ENCODE data around the gene NUDT5. TPM values are rescaled to one million over a fixed set of nuclear protein-coding genes. Genes with fewer than 3 reads are reported as not detected.

Gene NUDT5
- total RNA-seq, 1 donor from 2014 or later = 68.4 TPM

- DNase-seq (ENCODE audit: low read depth) (peak; percentile 70), FAIRE-seq (no peak)
- H3K27me3 ChIP-seq (ENCODE audit: control insufficient read depth, insufficient read depth, low read length) = no peaks in the 10 kb centered on the region
- H3K4me3 ChIP-seq (ENCODE audit: low read depth, low read length) = peak overlapping the region; percentile 85
- TF ChIP-seq CTCF (IDR thresholded peaks at IDR 0.05; ENCODE audit: insufficient read depth, low read length, severe bottlenecking) = peak; percentile 33
- peaks cover 1% of the 10 kb centered on the region for H3K36me3 ChIP-seq (ENCODE audit: control insufficient read depth, insufficient read depth, low read length)
These were observed 65.3 kb downstream of the NUDT5 start for GRCh38 chr10:12130237-12130872.

DNA sequence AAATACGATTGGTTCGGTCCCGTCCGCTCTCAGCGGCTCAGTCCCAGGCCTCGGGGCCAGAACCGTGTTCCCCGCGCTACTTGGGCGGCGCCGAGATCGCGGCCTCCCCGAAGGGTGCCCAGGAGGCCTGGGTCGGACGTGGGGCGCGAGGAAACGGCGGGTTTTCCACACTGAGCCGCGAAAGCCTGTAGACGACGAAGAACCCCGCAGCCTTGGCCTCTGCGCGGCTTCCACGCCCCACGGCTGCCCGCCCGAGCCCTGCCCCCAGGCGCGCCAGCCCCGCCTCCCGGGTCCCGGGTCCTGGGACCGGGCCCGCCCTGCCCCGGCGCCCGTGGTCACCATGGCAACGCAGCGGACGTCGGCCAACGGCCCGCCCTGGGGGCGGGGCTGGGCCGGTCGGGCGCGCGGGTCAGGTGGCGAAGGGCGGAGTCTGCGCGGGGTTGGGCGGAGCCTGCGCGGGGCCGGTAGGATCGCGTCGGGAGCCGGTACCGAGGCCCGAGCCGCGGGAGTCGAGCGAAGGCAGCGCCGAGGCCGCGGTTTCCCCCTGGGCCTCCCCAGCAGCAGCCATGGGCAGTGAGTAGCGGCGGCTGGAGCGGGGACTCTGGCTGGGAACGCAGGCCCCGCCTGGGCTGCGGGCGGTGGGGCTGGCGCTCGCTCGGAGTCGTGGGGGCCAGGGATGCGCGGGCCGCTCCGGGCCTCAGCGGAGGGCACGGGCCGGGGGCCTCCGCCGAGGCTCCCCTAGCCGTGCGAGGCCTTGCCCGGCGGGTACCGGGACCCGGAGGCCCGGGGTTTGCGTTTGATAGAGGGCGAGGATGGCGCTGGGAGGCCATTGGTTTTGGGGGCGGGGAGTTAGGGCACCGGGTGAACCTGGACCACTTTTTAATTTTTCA is 66.2 kb downstream of the NUDT5 start, which contains the start of gene SEC61A2:
Gene SEC61A2 (plus strand): TSS at position 456 of the 890 bp plus-strand sequence. CDS start 111 bp downstream, at position 567.
- no peak for TF ChIP-seq CTCF (IDR thresholded peaks at IDR 0.05; ENCODE audit: insufficient read depth, low read length, severe bottlenecking)
- Histone ChIP-seq H3K4me3 (ENCODE audit: low read depth, low read length) (peak within 1 kb of the TSS; percentile 85), H3K27me3 (ENCODE audit: control insufficient read depth, insufficient read depth, low read length) (no peaks in the 10 kb centered on the region), H3K36me3 (ENCODE audit: control insufficient read depth, insufficient read depth, low read length) (peaks cover 1% of the 10 kb centered on the region)
- FAIRE-seq (no peak), DNase-seq (ENCODE audit: low read depth) (peak; percentile 68)

GRCh38 chr10:12121673-12122072 is 74.0 kb downstream of the NUDT5 start:
- FAIRE-seq (no peak), DNase-seq (ENCODE audit: low read depth) (no peak)
- H3K4me3 ChIP-seq (ENCODE audit: low read depth, low read length) = no peak overlapping the region
- H3K36me3 ChIP-seq (ENCODE audit: control insufficient read depth, insufficient read depth, low read length) = peaks cover 1% of the 10 kb centered on the region
- no peaks in the 10 kb centered on the region for H3K27me3 ChIP-seq (ENCODE audit: control insufficient read depth, insufficient read depth, low read length)
- no peak for TF ChIP-seq CTCF (IDR thresholded peaks at IDR 0.05; ENCODE audit: insufficient read depth, low read length, severe bottlenecking)

Other genes with a start within 250 kb of the NUDT5 start
- gene UPF2, start 153.1 kb downstream of the NUDT5 start, total RNA-seq = 16.1 and 26.0 TPM in 2 replicates
- gene DHTKD1, start 126.9 kb downstream of the NUDT5 start, total RNA-seq = 18.4 and 20.9 TPM in 2 replicates
- gene SEC61A2, start 66.2 kb downstream of the NUDT5 start, total RNA-seq = 7.4 and 9.5 TPM in 2 replicates
- 88.5 and 106 TPM in 2 replicates for gene CDC123, start 297 bp upstream of the NUDT5 start, total RNA-seq
- 1.8 and 7.6 TPM in 2 replicates for gene CAMK1D, start 153.7 kb upstream of the NUDT5 start, total RNA-seq